NCI-H82 treated with DMSO at 0.1 percent for 48 hours (cell line): ENCODE results near the gene WDR5.

Source experiments
- DNase-seq: peaks from one replicate; lab custom pipeline; 2025; ENCODE audit not compliant: unreplicated experiment; lab: John Stamatoyannopoulos, UW

WDR5 gene

GRCh38 chr9:134187110-134187531, 51.2 kb downstream of the WDR5 start:
- no peak for DNase-seq

- no peak for DNase-seq
Measured at GRCh38 chr9:134187891-134188385, 52.1 kb downstream of the WDR5 start.

- no peak for DNase-seq
Measured at GRCh38 chr9:134188386-134189144, 52.7 kb downstream of the WDR5 start.

- DNase-seq, result no peak
Measured at GRCh38 chr9:134189145-134189469, 53.2 kb downstream of the WDR5 start.

GRCh38 chr9:134189470-134190231, 53.8 kb downstream of the WDR5 start:
- no peak for DNase-seq

GRCh38 chr9:134190232-134191121, 54.6 kb downstream of the WDR5 start:
- no peak for DNase-seq

- no peak for DNase-seq
Measured at GRCh38 chr9:134191455-134192209, 55.8 kb downstream of the WDR5 start.

- DNase-seq, result no peak
Measured at GRCh38 chr9:134192311-134192950, 56.5 kb downstream of the WDR5 start.

GRCh38 chr9:134192951-134193731, 57.3 kb downstream of the WDR5 start:
- no peak for DNase-seq

- DNase-seq, result no peak
Measured at GRCh38 chr9:134193912-134194535, 58.1 kb downstream of the WDR5 start.

GRCh38 chr9:134195558-134195957, 59.7 kb downstream of the WDR5 start:
- no peak for DNase-seq

GRCh38 chr9:134196911-134197310, 61.0 kb downstream of the WDR5 start:
- DNase-seq, result no peak

GRCh38 chr9:134198791-134199190, 62.9 kb downstream of the WDR5 start:
- DNase-seq, result no peak

- DNase-seq, result no peak
Measured at GRCh38 chr9:134200730-134201129, 64.8 kb downstream of the WDR5 start.

GRCh38 chr9:134203224-134203623, 67.3 kb downstream of the WDR5 start:
- no peak for DNase-seq

- no peak for DNase-seq
Measured at GRCh38 chr9:134204041-134204440, 68.2 kb downstream of the WDR5 start.

- DNase-seq, result no peak
Measured at GRCh38 chr9:134204991-134205578, 69.2 kb downstream of the WDR5 start.

- DNase-seq, result no peak
Measured at GRCh38 chr9:134205672-134206310, 69.9 kb downstream of the WDR5 start.
